ENCODE data around the gene SCIN.

SCIN gene

GRCh38 chr7:12567015-12567414 is 3.5 kb upstream of the SCIN start:
- DNase-seq (ENCODE audit: low spot score), result no peak

DNA sequence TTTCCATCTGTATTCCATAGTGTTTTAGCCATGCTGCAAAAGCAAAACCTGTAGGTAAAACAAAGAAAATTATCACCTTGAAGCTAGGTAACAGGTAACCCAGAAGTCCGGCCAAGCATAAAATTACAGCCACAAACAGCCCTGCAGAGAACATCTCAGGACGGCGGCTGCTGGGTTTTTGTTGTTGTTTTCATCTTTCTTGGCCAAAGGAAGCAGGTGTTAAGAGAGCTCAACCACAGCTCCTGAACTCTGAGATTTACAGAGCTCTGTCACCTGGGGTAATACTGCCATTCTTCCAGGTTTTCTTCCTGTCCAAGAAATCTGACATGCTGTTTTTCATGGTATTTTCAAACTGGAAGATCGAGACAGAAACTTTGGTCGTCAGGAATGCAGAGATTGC is 847 bp upstream of the SCIN start:
- no peak for DNase-seq (ENCODE audit: low spot score)

DNA sequence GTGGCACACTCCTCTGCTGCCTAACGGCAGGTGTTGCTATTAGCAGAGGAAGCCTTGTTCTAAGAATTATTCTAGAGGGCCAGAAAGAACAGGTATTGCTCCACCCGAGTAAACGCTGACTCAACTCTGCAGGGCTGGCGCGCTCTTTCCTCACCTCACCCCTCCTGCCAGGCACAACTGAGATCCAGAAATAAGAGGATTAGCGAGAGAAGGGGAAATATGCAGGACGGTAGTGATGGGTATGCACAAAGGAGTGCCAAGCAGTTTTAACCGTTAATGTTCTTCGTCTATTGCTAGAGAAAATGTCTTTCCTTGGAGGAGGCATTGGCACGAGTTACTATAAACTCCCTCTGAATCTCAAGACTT is 369 bp upstream of the SCIN start:
- DNase-seq (ENCODE audit: low spot score), result no peak

- no peak for DNase-seq (ENCODE audit: low spot score)
These were observed 1.2 kb downstream of the SCIN start for GRCh38 chr7:12571691-12572090.

GRCh38 chr7:12572941-12573575 is 2.5 kb downstream of the SCIN start:
- DNase-seq (ENCODE audit: low spot score), result no peak

DNA sequence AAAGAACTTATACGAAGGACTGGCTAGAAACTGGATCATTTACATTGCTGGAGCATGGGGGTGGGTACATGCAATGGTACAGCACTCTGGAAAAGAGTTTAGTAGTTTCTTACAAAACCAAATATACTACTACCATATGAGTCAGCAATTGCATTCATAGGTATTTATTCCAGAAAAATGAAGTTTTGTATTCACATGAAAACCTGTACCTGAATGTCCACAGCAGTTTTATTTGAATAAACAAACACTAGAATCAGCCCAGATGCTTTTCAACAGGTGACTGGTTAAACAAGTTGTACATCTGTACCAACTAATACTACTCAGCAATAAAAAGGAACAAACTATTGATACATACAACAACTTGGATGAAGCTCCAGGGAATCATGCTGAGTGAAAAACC is 3.4 kb downstream of the SCIN start:
- no peak for DNase-seq (ENCODE audit: low spot score)

DNA sequence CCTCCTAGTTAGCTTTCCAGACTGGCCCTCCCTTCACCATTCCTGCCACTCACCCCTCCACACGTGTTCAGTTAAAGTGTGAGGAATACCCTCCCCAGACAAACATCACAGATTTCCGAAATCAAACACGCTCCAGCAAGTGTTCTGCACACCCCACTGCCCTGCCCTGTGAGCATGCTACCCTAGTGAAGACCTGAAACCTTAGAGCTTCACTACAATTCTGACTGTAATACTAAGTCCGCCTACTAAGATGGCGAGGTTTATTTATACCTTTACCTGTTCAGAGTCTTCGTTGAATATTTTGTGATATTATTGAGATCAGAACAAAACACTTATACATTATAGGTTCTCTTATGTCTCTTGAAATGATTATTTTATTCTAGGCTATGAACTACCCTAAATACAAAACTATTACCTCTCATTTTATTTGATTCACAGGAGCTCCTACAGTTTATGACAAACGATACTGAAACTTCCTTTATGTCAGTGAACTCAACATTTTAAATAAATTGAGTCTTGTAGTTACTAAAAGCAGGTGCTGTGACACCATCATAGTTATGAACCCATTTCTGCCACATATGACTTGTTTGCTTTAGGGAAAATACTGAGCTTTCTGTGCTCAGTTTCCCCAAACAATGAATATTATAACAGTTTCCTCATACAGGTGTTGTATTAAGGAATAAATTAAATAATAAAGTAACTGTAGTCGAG is 8.6 kb downstream of the SCIN start:
- no peak for DNase-seq (ENCODE audit: low spot score)

DNA sequence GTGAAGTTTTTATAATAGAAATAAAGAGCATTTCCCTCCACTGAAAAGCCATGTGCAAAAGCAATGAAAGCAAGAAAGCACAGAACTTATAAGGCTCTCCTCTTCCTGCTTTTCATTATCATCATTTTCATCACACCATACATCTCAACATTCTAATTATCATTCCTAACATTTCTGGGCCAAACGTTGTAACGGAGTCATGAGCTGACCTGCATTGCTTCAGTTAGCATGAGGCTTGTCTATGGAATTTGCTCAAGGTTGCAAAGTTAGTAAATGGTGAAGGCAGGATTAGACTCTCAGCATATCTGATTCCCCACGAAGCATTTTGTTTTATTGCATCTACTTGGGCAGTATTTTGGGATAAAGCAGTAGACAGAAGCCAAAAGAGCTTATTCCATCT is 11.4 kb downstream of the SCIN start:
- DNase-seq (ENCODE audit: low spot score), result no peak

- DNase-seq (ENCODE audit: low spot score), result no peak
These were observed 11.8 kb downstream of the SCIN start for GRCh38 chr7:12582362-12582761.

GRCh38 chr7:12583176-12583575 is 12.7 kb downstream of the SCIN start:
- no peak for DNase-seq (ENCODE audit: low spot score)

- no peak for DNase-seq (ENCODE audit: low spot score)
These were observed 13.4 kb downstream of the SCIN start for GRCh38 chr7:12583922-12584321.

- peak; percentile 24 for DNase-seq (ENCODE audit: low spot score)
These were observed 14.4 kb downstream of the SCIN start for GRCh38 chr7:12584930-12585329.

DNA sequence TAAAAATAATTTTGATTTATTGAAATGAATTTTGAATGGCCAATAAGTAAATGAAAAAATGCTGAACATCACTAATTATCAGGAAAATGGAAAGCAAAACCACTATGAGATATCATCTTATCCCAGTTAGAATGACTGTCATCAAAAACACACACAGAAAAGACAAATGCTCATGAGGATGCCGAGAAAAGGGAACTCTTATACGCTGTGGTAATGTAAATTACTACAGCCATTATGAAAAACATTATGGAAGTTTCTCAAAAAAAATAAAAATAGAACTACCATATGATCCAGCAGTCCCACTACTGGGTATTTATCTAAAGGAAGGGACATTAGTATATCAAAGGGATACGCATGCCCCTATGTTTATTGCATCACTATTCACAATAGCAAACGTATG is 15.8 kb downstream of the SCIN start:
- DNase-seq (ENCODE audit: low spot score), result no peak

- DNase-seq (ENCODE audit: low spot score), result no peak
These were observed 17.9 kb downstream of the SCIN start for GRCh38 chr7:12588259-12588904.

DNA sequence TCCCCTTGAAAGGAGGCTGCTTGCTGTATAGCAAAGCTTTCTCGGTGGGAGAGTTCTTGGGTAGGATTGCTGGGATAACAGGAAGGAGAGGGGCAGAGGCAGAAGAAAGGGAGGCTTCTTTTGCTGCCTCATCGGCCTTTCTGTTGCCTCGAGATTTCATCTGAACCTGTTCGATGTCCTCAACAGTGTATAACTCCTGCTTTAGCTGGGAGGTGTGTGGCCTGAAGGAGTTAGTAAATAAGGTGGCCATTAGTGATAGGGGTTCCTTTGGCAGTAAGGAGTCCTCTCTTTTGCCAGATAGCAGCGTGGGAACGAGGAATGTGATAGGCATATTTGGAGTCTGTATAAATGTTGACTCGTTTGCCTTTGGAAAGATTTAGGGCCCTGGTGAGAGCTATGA is 20.0 kb downstream of the SCIN start:
- DNase-seq (ENCODE audit: low spot score), result no peak

DNA sequence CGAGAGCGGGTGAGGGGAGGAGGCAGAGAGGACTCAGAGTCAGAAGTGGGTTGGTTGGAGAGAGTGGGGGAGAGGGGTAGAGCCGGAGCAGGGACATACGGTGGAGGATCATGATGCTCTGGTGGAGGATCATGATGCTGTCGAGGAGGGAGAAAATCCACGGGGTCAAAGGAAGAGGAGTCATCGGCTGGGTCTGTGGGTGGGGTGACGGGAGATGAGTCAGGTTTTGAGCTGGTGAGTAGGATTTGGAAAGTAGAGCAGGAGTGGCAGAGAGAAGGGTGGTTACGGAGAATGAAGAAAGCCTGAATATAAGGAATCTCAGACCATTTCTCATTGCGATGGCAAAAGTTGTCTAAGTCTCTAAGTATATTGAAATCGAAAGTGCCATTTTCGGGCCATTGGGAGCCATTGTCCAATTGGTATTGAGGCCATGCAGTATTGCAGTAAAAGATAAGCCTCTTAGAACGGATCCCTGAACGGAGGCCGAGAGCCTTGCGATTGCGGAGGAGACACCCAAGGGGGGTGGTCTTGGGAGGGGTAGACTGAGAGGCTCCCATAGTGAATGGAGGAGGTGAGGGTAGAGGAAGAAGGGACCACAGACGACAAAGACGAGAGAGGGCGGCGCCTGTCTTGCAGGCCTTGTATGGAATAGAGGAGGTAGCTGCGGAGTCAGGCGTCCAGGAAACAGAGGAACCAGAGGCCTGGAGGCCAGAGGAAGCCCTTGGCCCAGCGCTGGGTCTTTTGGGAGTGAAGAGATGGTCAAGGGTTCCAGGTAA is 23.8 kb downstream of the SCIN start:
- DNase-seq (ENCODE audit: low spot score), result no peak

DNA sequence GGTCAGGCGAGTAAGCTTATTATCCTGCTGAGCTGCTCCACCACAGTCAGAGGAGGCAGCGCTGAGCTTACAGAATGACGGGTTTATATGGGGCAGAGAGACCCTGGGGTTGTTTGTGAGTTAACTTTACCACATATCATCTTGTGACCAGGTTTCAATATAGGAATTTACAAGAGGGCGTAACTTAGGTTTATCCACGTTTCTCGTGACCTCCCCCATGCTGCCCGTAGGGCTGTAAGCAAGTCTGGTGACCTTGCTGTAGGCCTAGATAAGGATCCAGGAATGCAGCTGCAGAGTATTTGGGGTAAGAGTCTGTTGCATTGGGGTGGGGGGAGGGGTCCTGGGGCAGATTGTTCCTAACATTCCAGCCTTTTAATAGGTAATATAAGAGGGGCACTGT is 24.6 kb downstream of the SCIN start:
- DNase-seq (ENCODE audit: low spot score), result no peak

- no peak for DNase-seq (ENCODE audit: low spot score)
These were observed 25.8 kb downstream of the SCIN start for GRCh38 chr7:12596225-12596790.

- DNase-seq (ENCODE audit: low spot score), result no peak
These were observed 30.9 kb downstream of the SCIN start for GRCh38 chr7:12601302-12601869.

DNA sequence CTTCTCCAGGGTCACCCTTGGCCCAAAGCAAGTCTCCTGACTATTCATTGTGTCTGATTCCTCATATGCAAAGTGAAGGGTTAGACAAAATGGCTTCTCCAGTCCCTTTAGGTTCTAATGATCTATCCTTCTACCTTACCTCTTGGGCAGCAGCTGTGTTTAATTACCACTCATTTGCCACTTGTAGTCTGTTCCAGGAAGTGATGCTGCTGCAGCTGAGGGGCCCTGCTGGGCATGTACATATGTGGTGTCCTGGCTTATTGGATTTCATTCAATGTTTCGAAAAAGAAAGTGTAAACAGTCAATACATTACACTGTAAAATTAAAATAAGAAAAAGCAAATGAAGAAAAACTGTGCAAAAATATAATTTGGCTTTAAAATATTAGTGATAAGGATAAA is 36.6 kb downstream of the SCIN start:
- no peak for DNase-seq (ENCODE audit: low spot score)

- DNase-seq (ENCODE audit: low spot score), result no peak
These were observed 39.0 kb downstream of the SCIN start for GRCh38 chr7:12609561-12609960.

GRCh38 chr7:12610899-12611298 is 40.4 kb downstream of the SCIN start:
- DNase-seq (ENCODE audit: low spot score), result no peak

Data from hepatic stellate cell (primary cell).